NB4 (cell line): Measurements from ENCODE around the gene RGR.
A peak's percentile ranks its signal among the peaks of the same experiment; 100 is the strongest.

Source experiments
- DNase-seq: peaks from one replicate; pipeline ENCODE4 v3.0.0; 2010; ENCODE audit warnings: low read depth
- H3K4me3 ChIP-seq: one replicate; pipeline ENCODE4 v1.5.1; 2011; ENCODE audit warnings: mild to moderate bottlenecking, low read depth, low read length, moderate library complexity
- MYC ChIP-seq: IDR thresholded peaks from 2 replicates; pipeline ENCODE4 v1.6.1; 2011; ENCODE audit warnings: low read depth, low read length
- POLR2A ChIP-seq: IDR thresholded peaks from 2 replicates; pipeline ENCODE4 v1.6.1; 2011; ENCODE audit warnings: mild to moderate bottlenecking; ENCODE audit not compliant: insufficient read length; ENCODE audit errors: extremely low read depth
- TF ChIP-seq, protein P1 (sequence below): IDR thresholded peaks from 2 replicates; pipeline ENCODE4 v1.6.1; 2011; ENCODE audit warnings: low read depth, low read length
- TF ChIP-seq, protein P2 (sequence below): IDR thresholded peaks from one replicate; pipeline ENCODE4 v1.5.1; 2012; ENCODE audit warnings: low read depth, low read length

The RGR gene

DNA sequence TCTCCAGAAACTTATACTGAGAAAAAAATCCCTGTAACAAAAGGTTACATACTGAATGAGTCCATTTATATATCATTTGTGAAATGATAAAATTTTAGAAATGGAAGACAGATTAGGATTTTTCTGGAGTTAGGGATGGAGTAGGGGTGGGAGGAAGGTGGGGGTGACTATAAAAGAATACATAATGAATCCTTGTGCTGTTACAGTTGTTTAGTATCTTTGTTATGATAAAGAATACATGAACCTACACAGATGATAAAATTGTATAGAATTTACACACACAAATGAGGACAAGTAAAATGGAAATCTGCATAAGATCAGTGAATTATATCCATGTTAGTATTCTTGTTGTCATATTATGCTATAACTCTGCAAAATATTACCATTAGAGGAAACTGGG lies 41.8 kb downstream of the RGR start:
- DNase-seq, result no peak
- H3K4me3 ChIP-seq, result no peak overlapping the region
- TF ChIP-seq MYC (no peak), POLR2A (no peak)

DNA sequence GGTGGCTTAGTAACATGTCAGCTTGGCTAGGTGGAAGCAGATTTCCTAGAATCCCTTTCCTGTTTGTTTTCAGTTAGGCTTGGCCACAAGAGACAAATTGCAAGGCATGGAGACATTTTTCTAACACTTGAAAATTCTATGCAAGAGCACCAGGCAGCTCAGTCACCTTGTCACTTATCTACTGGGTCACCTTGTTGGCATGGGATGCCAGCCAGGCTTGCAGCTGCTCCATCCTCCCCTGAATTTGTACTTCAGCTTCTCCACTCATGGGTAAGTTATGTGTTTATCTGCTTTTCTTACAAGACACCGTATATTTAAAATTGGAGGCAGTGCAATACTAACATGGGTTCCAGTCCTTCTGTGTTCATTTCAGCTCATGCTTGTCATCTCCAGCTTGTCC lies 43.3 kb downstream of the RGR start:
- no peak for DNase-seq
- TF ChIP-seq, protein P1, sequence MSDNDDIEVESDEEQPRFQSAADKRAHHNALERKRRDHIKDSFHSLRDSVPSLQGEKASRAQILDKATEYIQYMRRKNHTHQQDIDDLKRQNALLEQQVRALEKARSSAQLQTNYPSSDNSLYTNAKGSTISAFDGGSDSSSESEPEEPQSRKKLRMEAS, result no peak
- TF ChIP-seq MYC (no peak), POLR2A (no peak)
- TF ChIP-seq, protein P2, sequence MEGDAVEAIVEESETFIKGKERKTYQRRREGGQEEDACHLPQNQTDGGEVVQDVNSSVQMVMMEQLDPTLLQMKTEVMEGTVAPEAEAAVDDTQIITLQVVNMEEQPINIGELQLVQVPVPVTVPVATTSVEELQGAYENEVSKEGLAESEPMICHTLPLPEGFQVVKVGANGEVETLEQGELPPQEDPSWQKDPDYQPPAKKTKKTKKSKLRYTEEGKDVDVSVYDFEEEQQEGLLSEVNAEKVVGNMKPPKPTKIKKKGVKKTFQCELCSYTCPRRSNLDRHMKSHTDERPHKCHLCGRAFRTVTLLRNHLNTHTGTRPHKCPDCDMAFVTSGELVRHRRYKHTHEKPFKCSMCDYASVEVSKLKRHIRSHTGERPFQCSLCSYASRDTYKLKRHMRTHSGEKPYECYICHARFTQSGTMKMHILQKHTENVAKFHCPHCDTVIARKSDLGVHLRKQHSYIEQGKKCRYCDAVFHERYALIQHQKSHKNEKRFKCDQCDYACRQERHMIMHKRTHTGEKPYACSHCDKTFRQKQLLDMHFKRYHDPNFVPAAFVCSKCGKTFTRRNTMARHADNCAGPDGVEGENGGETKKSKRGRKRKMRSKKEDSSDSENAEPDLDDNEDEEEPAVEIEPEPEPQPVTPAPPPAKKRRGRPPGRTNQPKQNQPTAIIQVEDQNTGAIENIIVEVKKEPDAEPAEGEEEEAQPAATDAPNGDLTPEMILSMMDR, result no peak
- H3K4me3 ChIP-seq, result no peak overlapping the region

- DNase-seq, result no peak
- TF ChIP-seq, protein P1, result no peak
- TF ChIP-seq, protein P2, result no peak
- TF ChIP-seq POLR2A (no peak), MYC (no peak)
- H3K4me3 ChIP-seq, result no peak overlapping the region
Observed at GRCh38 chr10:84289521-84290200, 44.8 kb downstream of the RGR start.

DNA sequence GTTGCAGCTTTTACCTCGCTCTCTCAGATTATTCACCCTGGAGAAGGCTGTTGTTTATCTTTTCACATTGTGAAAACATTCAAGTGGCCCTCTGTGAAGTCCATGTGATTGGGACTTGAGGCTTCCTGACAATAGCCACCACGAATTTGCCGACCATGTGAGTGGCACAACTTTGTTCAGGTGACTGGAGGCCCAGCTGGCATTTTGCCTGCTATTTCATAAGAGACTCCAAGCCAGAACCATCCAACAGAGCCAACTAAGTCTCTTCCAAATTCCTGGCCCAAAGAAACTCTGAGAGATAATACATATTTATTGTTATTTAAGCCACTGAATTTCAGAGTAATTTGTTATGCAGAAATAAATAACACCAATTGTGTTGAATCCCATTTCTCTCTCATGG lies 45.4 kb downstream of the RGR start:
- H3K4me3 ChIP-seq, result no peak overlapping the region
- no peak for DNase-seq
- TF ChIP-seq, protein P2, result no peak
- TF ChIP-seq POLR2A (no peak), MYC (no peak)
- TF ChIP-seq, protein P1, result no peak

DNA sequence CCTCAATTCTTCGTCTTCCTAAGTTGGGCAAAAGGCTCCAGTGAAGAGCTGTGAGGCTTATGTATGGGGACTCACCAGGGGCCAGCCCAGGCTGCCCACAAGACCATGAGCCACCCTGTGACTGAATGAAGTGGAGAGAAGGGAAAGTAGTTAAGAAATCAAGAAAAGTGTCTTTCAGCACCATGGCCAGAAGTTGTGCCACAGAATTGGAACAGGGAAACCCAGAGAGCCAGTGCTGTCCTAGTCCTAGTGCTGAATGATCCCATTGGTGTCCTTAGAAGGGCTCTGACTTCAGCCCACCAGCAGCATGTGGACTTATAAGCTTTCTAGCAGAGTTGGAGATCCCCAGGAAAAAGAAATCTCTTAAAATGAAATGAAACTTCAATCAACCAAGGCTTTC lies 46.5 kb downstream of the RGR start:
- TF ChIP-seq POLR2A, result no peak
- TF ChIP-seq, protein P1, result peak; percentile 71
- no peak overlapping the region for H3K4me3 ChIP-seq
- peak; percentile 62 for DNase-seq

GRCh38 chr10:84292502-84292901 lies 47.6 kb downstream of the RGR start:
- TF ChIP-seq, protein P2, result no peak
- TF ChIP-seq, protein P1, result no peak
- TF ChIP-seq MYC, result no peak
- no peak for TF ChIP-seq POLR2A
- no peak overlapping the region for H3K4me3 ChIP-seq
- DNase-seq, result no peak

- TF ChIP-seq POLR2A (no peak), MYC (no peak)
- TF ChIP-seq, protein P1, result no peak
- TF ChIP-seq, protein P2, result no peak
- no peak for DNase-seq
Observed at GRCh38 chr10:84293171-84293570, 48.3 kb downstream of the RGR start.

More at GRCh38 chr10:84293171-84293570, 48.3 kb downstream of the RGR start:
- H3K4me3 ChIP-seq, result no peak overlapping the region
